GM12891 (cell line): ENCODE results near the gene EYS.

Experiments
- DNase-seq: peaks from one replicate; pipeline ENCODE4 v3.0.0; 2011; ENCODE audit warnings: low spot score; ENCODE audit not compliant: insufficient read length
- FAIRE-seq: peaks from 2 replicates; lab custom pipeline; 2011; peaks lifted over from hg19 to GRCh38; lab: Jason Lieb, UNC
- PAX5 ChIP-seq: IDR thresholded peaks from 2 replicates; pipeline ENCODE4 v1.6.1; 2011; ENCODE audit warnings: low read length, moderate library complexity, mild to moderate bottlenecking; ENCODE audit not compliant: insufficient read depth, severe bottlenecking
- POLR2A ChIP-seq: IDR thresholded peaks from 2 replicates; pipeline ENCODE4 v1.6.1; 2011; ENCODE audit warnings: low read depth, low read length, control low read depth
- POLR2AphosphoS5 ChIP-seq: IDR thresholded peaks from 2 replicates; pipeline ENCODE4 v1.6.1; 2011; ENCODE audit warnings: low read depth, low read length, control low read depth
- POU2F2 ChIP-seq: IDR thresholded peaks from 2 replicates; pipeline ENCODE4 v1.6.1; 2011; ENCODE audit warnings: low read depth, mild to moderate bottlenecking, control low read depth, low read length, moderate library complexity
- SPI1 ChIP-seq: IDR thresholded peaks from 2 replicates; pipeline ENCODE4 v1.6.1; 2011; ENCODE audit warnings: low read depth, low read length, control low read depth
- TAF1 ChIP-seq: IDR thresholded peaks from 2 replicates; pipeline ENCODE4 v1.6.1; 2011; ENCODE audit warnings: low read depth, low read length, control low read depth

Gene EYS

GRCh38 chr6:64520050-64520449 lies 1187.0 kb downstream of the EYS start:
- FAIRE-seq (no peak), DNase-seq (no peak)
- no peak for TF ChIP-seq SPI1
- no peak for TF ChIP-seq TAF1
- TF ChIP-seq POLR2A: no peak
- TF ChIP-seq POU2F2: no peak
- no peak for TF ChIP-seq PAX5
- no peak for TF ChIP-seq POLR2AphosphoS5

GRCh38 chr6:64516393-64516792 lies 1190.6 kb downstream of the EYS start:
- no peak for FAIRE-seq
- TF ChIP-seq POLR2A (no peak), TAF1 (no peak), PAX5 (no peak), SPI1 (no peak), POLR2AphosphoS5 (no peak), POU2F2 (no peak)
- DNase-seq: no peak

DNA sequence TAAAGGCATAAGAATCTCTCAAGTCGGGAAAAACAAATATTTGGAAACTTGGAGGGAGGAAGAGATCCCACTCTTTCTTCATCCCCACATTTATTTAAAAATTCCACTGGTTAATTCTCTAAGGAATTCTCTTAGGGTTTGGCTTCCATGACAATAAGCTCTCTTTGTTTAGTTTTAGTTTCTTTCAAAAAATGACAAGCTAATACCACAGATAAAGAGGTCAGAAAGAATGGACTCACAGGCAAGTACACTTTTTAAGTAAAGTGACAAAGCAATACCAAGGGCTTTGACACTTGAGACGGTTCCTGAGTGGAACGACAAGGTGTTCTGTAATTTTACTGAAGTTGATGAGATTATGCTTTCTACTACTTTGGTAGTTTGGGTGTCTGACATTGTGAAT lies 1199.4 kb downstream of the EYS start:
- DNase-seq: no peak
- FAIRE-seq: no peak
- TF ChIP-seq SPI1 (no peak), TAF1 (no peak), POU2F2 (no peak), POLR2A (no peak), POLR2AphosphoS5 (no peak), PAX5 (no peak)

DNA sequence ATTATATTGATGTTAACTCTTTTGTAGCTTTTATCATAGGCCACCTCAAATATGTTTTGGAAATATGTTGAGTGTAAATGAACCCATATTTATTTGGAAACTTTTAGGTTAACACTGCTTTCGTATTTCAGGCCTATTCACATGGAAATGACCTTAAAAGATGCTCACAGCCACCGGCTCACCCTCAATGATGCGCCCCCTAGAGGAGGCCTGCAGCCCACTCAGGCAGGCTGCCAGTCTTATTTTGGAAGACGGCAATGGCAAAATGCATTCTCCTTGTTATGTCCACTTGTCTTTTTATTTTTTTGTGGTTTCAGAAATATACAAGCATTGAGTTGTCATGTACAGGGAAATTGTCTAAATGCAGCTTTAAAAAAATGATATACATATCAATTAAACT lies 1201.7 kb downstream of the EYS start:
- DNase-seq: peak; percentile 13

GRCh38 chr6:64504503-64504902 lies 1202.5 kb downstream of the EYS start:
- DNase-seq (no peak), FAIRE-seq (no peak)
- no peak for TF ChIP-seq POU2F2
- no peak for TF ChIP-seq POLR2A
- TF ChIP-seq SPI1: no peak
- no peak for TF ChIP-seq TAF1
- TF ChIP-seq PAX5: no peak
- no peak for TF ChIP-seq POLR2AphosphoS5

More for the DNA sequence above, 1201.7 kb downstream of the EYS start:
- no peak for FAIRE-seq
- TF ChIP-seq TAF1: no peak
- no peak for TF ChIP-seq POLR2AphosphoS5

GRCh38 chr6:64502801-64503200 lies 1204.2 kb downstream of the EYS start:
- FAIRE-seq (no peak), DNase-seq (no peak)
- TF ChIP-seq POU2F2 (no peak), TAF1 (no peak), POLR2A (no peak), POLR2AphosphoS5 (no peak), PAX5 (no peak), SPI1 (no peak)

- TF ChIP-seq TAF1 (no peak), POU2F2 (no peak), PAX5 (no peak), SPI1 (no peak), POLR2AphosphoS5 (no peak), POLR2A (no peak)
- DNase-seq (no peak), FAIRE-seq (no peak)
These were observed 1209.4 kb downstream of the EYS start for GRCh38 chr6:64497634-64498033.

- DNase-seq (no peak), FAIRE-seq (no peak)
- TF ChIP-seq SPI1 (no peak), POLR2A (no peak), POU2F2 (no peak), POLR2AphosphoS5 (no peak), TAF1 (no peak), PAX5 (no peak)
These were observed 1217.3 kb downstream of the EYS start for GRCh38 chr6:64489763-64490162.

DNA sequence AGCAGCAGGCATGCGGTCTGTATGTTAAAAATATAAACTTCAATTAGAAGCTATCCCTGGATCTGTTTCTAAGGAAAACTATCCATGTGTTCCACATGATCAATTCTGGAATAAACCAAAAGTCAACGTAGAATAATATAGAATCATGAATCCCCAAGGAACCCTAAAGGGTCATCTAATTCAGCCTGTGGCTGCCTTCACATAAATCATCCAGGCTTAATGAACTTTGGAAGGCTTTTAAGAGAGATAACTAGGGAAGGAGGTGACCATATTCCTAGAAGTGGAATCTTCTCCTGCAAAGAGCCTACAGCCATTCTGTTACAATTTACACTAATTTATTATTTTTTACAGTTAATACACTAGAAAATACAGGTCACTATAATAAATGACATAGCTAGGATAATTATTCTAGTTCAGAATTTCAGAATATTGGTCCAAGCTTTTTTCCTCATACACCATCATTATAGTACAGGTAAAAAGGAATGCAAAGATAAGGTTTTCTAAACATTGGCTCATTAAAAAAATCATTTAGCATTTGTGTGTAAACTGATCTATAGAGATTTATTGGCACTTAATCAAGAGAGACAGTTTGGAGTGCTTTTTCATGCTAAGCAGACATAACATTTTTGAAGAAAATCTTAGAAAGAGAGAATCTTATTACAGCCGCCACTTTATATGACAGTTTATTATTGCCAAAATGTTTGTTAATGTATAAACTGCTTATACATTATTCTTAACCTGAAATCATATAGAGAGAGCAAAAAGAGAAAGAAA lies 1220.3 kb downstream of the EYS start:
- DNase-seq (no peak), FAIRE-seq (no peak)
- no peak for TF ChIP-seq POLR2AphosphoS5
- TF ChIP-seq TAF1: no peak
- no peak for TF ChIP-seq POU2F2
- TF ChIP-seq PAX5: no peak
- TF ChIP-seq POLR2A: no peak
